Left lung (tissue), 10 donors: ENCODE data around the gene EFR3B. TPM values are rescaled to one million over a fixed set of nuclear protein-coding genes. Genes with fewer than 3 reads are reported as not detected.

ENCODE experiments used
- ATAC-seq: fragments of 200-7000 bp; cut with Tn5 transposase; one replicate; pipeline ENCODE4 v1.9.1; 2020; ENCODE audit warnings: moderate library complexity
- DNase-seq, 4 donors: peaks; one replicate each; pipeline ENCODE4 v3.0.0-alpha.2; 2013 to 2020
- H3K27ac ChIP-seq, 2 donors: fragments of 200-600 bp; sonication (generic) in 1 of 2; one replicate each; pipeline versions ENCODE4 v1.5.0 to v1.8.0; 2020 to 2021
- H3K27me3 ChIP-seq, 2 donors: fragments of 200-600 bp; sonication (generic) in 1 of 2; one replicate each; pipeline versions ENCODE4 v1.5.0 to v1.8.0; 2020 to 2021
- H3K36me3 ChIP-seq, 2 donors: fragments of 200-600 bp; sonication (generic) in 1 of 2; one replicate each; pipeline versions ENCODE4 v1.5.0 to v1.8.0; 2020 to 2021
- H3K4me1 ChIP-seq, 2 donors: fragments of 200-600 bp; one replicate each; pipeline ENCODE4 v1.8.0; 2021
- H3K4me3 ChIP-seq, 2 donors: fragments of 200-600 bp; sonication (generic) in 1 of 2; one replicate each; pipeline versions ENCODE4 v1.5.0 to v1.8.0; 2020 to 2021; ENCODE audit warnings: mild to moderate bottlenecking in 1 of 2
- H3K9me3 ChIP-seq, 2 donors: fragments of 200-600 bp; sonication (generic) in 1 of 2; one replicate each; pipeline versions ENCODE4 v1.5.0 to v1.8.0; 2020 to 2021
- CTCF ChIP-seq, 2 donors: fragments of 200-600 bp; sonication (generic) in 1 of 2; IDR thresholded peaks; one replicate each; pipeline versions ENCODE4 v1.5.0 to v1.8.0; 2021; ENCODE audit warnings: antibody characterized with exemption in 2 of 2
- intact Hi-C, 2 donors: fragments of 100-400 bp; cut with DNase I; formaldehyde crosslinking; loops; one replicate each; pipeline versions ENCODE4 v1.11.2 to v1.14.2; 2022
- polyA plus RNA-seq, 6 donors: library from polyadenylated mRNA; unstranded; fragments of 120-200 nt; gene quantifications; one replicate each; pipeline ENCODE4 v1.2.1, GENCODE V29; 2013; ENCODE audit not compliant: insufficient read length in 6 of 6
- total RNA-seq, 2 donors: library from RNA; stranded (reverse); fragmentation: NEBNext Ultra II Directional; extraction: Animal tissue kit (Norgen Biotek cat#: 25700); gene quantifications; one replicate each; pipeline ENCODE4 v1.2.1, GENCODE V29; 2021
- donor health status: DM: no; HTN: yes; CAD: no.
- donor health status: DM: no; HTN: no; CAD: no.

Gene EFR3B
- total and polyA plus RNA-seq, 8 donors, result 2.4 to 10.5 (median 7.6) TPM

GRCh38 chr2:25014631-25015030, 27.2 kb upstream of the EFR3B start:
- Histone ChIP-seq H3K4me1 (no peaks in the 10 kb centered on the region), H3K4me3 (no peak overlapping the region), H3K27ac (no peak overlapping the region), H3K36me3 (no peaks in the 10 kb centered on the region), H3K27me3 (no peaks in the 10 kb centered on the region), H3K9me3 (no peaks in the 10 kb centered on the region)
- DNase-seq, result no peak
- TF ChIP-seq CTCF (IDR thresholded peaks at IDR 0.05), result no peak
- intact Hi-C loops, result no loop called here
- no peak for ATAC-seq

DNA sequence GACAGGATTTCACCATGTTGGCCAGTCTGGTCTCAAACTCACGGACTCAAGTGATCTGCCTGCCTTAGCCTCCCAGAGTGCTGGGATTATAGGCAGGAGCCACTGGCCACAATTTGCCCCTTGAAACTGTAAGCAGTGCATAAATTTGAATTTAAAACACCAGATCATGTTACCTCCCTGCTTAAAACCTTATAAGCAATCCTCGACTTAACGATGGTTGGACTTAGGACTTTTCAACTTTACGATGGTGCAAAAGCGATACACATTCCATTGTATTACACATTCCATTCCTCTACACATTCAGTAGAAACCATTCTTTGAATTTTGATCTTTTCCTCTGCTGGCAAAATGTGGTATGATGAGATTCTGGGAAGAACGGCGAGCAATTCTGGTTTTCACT, 23.2 kb upstream of the EFR3B start:
- DNase-seq (no peak), ATAC-seq (no peak)
- intact Hi-C loops, result no loop called here
- H3K4me3 ChIP-seq, result no peak overlapping the region
- H3K27ac ChIP-seq, result no peak overlapping the region
- no peaks in the 10 kb centered on the region for H3K9me3 ChIP-seq
- H3K27me3 ChIP-seq, result no peaks in the 10 kb centered on the region
- no peaks in the 10 kb centered on the region for H3K4me1 ChIP-seq
- H3K36me3 ChIP-seq, result no peaks in the 10 kb centered on the region
- no peak for TF ChIP-seq CTCF (IDR thresholded peaks at IDR 0.05)

- Histone ChIP-seq H3K4me1 (no peaks in the 10 kb centered on the region), H3K36me3 (no peaks in the 10 kb centered on the region), H3K4me3 (no peak overlapping the region), H3K27ac (no peak overlapping the region), H3K9me3 (no peaks in the 10 kb centered on the region), H3K27me3 (no peaks in the 10 kb centered on the region)
- intact Hi-C loops, result no loop called here
- ATAC-seq (no peak), DNase-seq (no peak)
- no peak for TF ChIP-seq CTCF (IDR thresholded peaks at IDR 0.05)
These were observed 20.0 kb upstream of the EFR3B start for GRCh38 chr2:25021791-25022362.

- DNase-seq (no peak), ATAC-seq (no peak)
- H3K9me3 ChIP-seq, result no peaks in the 10 kb centered on the region
- no peaks in the 10 kb centered on the region for H3K36me3 ChIP-seq
- no peak overlapping the region for H3K27ac ChIP-seq
- H3K4me3 ChIP-seq, result no peak overlapping the region
- H3K4me1 ChIP-seq, result no peaks in the 10 kb centered on the region
- H3K27me3 ChIP-seq, result no peaks in the 10 kb centered on the region
- intact Hi-C loops, result no loop called here
- no peak for TF ChIP-seq CTCF (IDR thresholded peaks at IDR 0.05)
These were observed 18.5 kb upstream of the EFR3B start for GRCh38 chr2:25023333-25023732.

DNA sequence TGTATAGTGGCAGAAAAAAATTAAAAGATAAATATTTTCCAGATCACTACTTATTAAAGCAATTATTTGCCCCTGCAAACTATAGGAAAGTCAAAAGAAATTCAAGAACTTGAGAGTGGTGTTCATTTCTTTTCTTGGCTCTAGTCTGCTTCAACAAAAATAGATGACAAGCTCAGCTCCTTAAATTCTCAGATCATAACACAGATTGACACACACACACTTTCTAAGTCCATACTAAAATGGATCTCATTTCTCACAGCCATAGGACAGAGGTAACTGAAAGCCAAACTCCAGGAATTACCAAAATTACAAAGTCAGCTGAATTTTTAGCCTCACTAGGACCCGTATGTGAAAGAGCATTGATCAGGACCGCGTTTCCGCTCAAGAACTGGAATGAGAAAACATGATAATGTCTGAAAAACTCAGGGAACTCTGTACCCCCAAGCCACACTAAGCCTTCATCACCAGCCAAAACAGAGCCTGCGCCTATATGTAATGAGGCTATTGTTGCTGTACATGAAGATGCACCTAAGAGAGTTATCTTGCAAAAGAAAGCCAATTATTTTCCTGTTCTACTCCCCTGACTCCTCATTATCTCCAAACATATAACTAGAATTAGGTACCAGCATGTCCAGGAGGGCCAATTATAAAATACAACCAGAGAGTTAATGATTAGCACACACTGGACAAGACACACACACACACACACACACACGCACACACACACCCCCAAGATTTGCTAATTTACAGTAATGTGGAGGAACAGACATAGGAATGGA, 16.5 kb upstream of the EFR3B start:
- H3K9me3 ChIP-seq, result no peaks in the 10 kb centered on the region
- ATAC-seq (no peak), DNase-seq (no peak)
- H3K4me1 ChIP-seq, result no peaks in the 10 kb centered on the region
- H3K36me3 ChIP-seq, result no peaks in the 10 kb centered on the region
- H3K4me3 ChIP-seq, result no peak overlapping the region
- no peak for TF ChIP-seq CTCF (IDR thresholded peaks at IDR 0.05)
- no peaks in the 10 kb centered on the region for H3K27me3 ChIP-seq
- intact Hi-C loops, result no loop called here
- H3K27ac ChIP-seq, result no peak overlapping the region
